ENCODE data around the gene ASZ1. TPM values are rescaled to one million over a fixed set of nuclear protein-coding genes. Genes with fewer than 3 reads are reported as not detected.

Gene ASZ1
- total RNA-seq, 1 experiment from 2014 or later = not detected

- no peak within 1 kb of the TSS for H4K91ac ChIP-seq (ENCODE audit: insufficient read length, low read depth, low read length)
- H2BK20ac ChIP-seq (ENCODE audit: low read depth, low read length, poor library complexity, severe bottlenecking) = no peak within 1 kb of the TSS
- H3K27me3 ChIP-seq (ENCODE audit: insufficient read depth, low read length) = peaks cover 64% of the 10 kb centered on the region
- H3K9ac ChIP-seq (ENCODE audit: extremely low read depth, insufficient read length, low read length) = no peak within 1 kb of the TSS
- DNase-seq = peak; percentile 29
- no peak within 1 kb of the TSS for H4K8ac ChIP-seq (replicated peaks; ENCODE audit: insufficient read length, low read depth, low read length)
- Mint-ChIP-seq H3K4me1 (peaks cover 9 to 22% of the 10 kb centered on the region in 2 experiments), H3K27me3 (ENCODE audit: low read depth) (peaks cover 100% of the 10 kb centered on the region), H3K36me3 (ENCODE audit: insufficient read depth in 1 of 3, low read depth in 3 of 3) (peaks cover 0 to 11% (median 0%) of the 10 kb centered on the region in 3 experiments; a peak in 4 of 7 replicates), H3K4me3 (peak within 1 kb of the TSS; percentile 70 to 89), H3K27ac (no peak within 1 kb of the TSS), H3K9me3 (peaks cover 10% of the 10 kb centered on the region in 2 experiments; a peak in 4 of 5 replicates)
- H3K9me3 ChIP-seq (ENCODE audit: control insufficient read depth, low read depth, low read length) = no peaks in the 10 kb centered on the region
- no peak within 1 kb of the TSS for H2AFZ ChIP-seq (ENCODE audit: low read length)
- H3K23ac ChIP-seq (ENCODE audit: insufficient read length, low read depth, low read length) = no peak within 1 kb of the TSS
- no peak within 1 kb of the TSS for H2BK12ac ChIP-seq (ENCODE audit: insufficient read length, low read depth, low read length)
- H3K79me2 ChIP-seq (ENCODE audit: insufficient read depth, low read length) = no peaks in the 10 kb centered on the region
- no CpG with 5 or more reads among the region's 60 CpGs for WGBS (ENCODE audit: extremely low coverage, insufficient read length, low lambda C conversion rate)
- H3K14ac ChIP-seq (ENCODE audit: insufficient read depth, low read length) = no peak within 1 kb of the TSS; the same call in 1 of the 2 replicates
- no peak within 1 kb of the TSS for H3K56ac ChIP-seq (ENCODE audit: insufficient read length, low read depth, low read length)
- no peak within 1 kb of the TSS for H3T11ph ChIP-seq (ENCODE audit: low read length)
- no peak within 1 kb of the TSS for H2AK5ac ChIP-seq (ENCODE audit: insufficient read length, low read length)
- H3K27ac ChIP-seq (ENCODE audit: insufficient read length, low read depth, low read length) = no peak within 1 kb of the TSS
- no peaks in the 10 kb centered on the region for H3K4me1 ChIP-seq (ENCODE audit: insufficient read depth, low read length)
- H3K79me1 ChIP-seq (ENCODE audit: insufficient read depth, low read depth, low read length, poor library complexity, severe bottlenecking) = no peaks in the 10 kb centered on the region
- H4K20me1 ChIP-seq (ENCODE audit: control insufficient read depth, insufficient read depth, insufficient read length) = no peaks in the 10 kb centered on the region
- no peak within 1 kb of the TSS for H3K18ac ChIP-seq (ENCODE audit: insufficient read length, low read depth, low read length)
- H2BK15ac ChIP-seq (ENCODE audit: low read depth, low read length) = no peak within 1 kb of the TSS; the same call in 1 of the 2 replicates
- H2BK5ac ChIP-seq (ENCODE audit: insufficient read length, low read length) = no peak within 1 kb of the TSS
- H3K23me2 ChIP-seq (ENCODE audit: insufficient read length, low read depth, low read length, poor library complexity, severe bottlenecking) = peaks cover 21% of the 10 kb centered on the region
- no peak within 1 kb of the TSS for H3K4ac ChIP-seq (ENCODE audit: low read depth, low read length)
- TF ChIP-seq CTCF (conservative IDR thresholded peaks at IDR 0.05) = no peak
- H2BK120ac ChIP-seq (ENCODE audit: low read depth, low read length, poor library complexity, severe bottlenecking) = no peak within 1 kb of the TSS
- no peak within 1 kb of the TSS for H4K5ac ChIP-seq (ENCODE audit: insufficient read length, low read depth, low read length)
- H3K4me2 ChIP-seq (ENCODE audit: insufficient read depth, insufficient read length, low read length) = peak within 1 kb of the TSS; percentile 70
Measured at GRCh38 chr7:117322741-117323304, 104.5 kb downstream of the ASZ1 start, which contains the start of gene WNT2. WNT2 (minus strand) TSS chr7:117323058; CDS start chr7:117322989, 69 bp downstream.
